Heart right ventricle (tissue), 16 donors: Measurements from ENCODE around the gene ENGASE. TPM values are rescaled to one million over a fixed set of nuclear protein-coding genes. Genes with fewer than 3 reads are reported as not detected.
A peak's percentile ranks its signal among the peaks of the same experiment; 100 is the strongest.

Experiments used
- ATAC-seq, 8 donors: fragments of 200-7000 bp; cut with Tn5 transposase; one replicate each; pipeline ENCODE4 v1.9.1; 2020; ENCODE audit warnings: mild to moderate bottlenecking in 8 of 8, moderate library complexity in 8 of 8, moderate number of reproducible peaks in 1 of 8
- DNase-seq, 2 donors: peaks; one replicate each; pipeline ENCODE4 v3.0.0-alpha.2; 2020
- H3K27ac ChIP-seq, 10 donors: fragments of 200-600 bp; sonication (generic) in 2 of 10; one replicate each; pipeline versions ENCODE4 v1.5.0 to v1.8.0; 2020 to 2022; ENCODE audit warnings: mild to moderate bottlenecking in 3 of 10
- H3K27me3 ChIP-seq, 7 donors: fragments of 200-600 bp; one replicate each; pipeline ENCODE4 v1.8.0; 2021 to 2022; ENCODE audit warnings: mild to moderate bottlenecking in 2 of 7
- H3K36me3 ChIP-seq, 9 donors: fragments of 200-600 bp; sonication (generic) in 1 of 9; one replicate each; pipeline versions ENCODE4 v1.5.0 to v1.8.0; 2020 to 2022; ENCODE audit warnings: mild to moderate bottlenecking in 2 of 9
- H3K4me1 ChIP-seq, 9 donors: fragments of 200-600 bp; sonication (generic) in 1 of 9; one replicate each; pipeline versions ENCODE4 v1.5.0 to v1.8.0; 2020 to 2022; ENCODE audit warnings: mild to moderate bottlenecking in 4 of 9
- H3K4me3 ChIP-seq, 10 donors: fragments of 200-600 bp; sonication (generic) in 2 of 10; one replicate each; pipeline versions ENCODE4 v1.5.0 to v1.8.0; 2020 to 2022; ENCODE audit warnings: mild to moderate bottlenecking in 7 of 10, moderate library complexity in 2 of 10
- H3K9me3 ChIP-seq, 11 donors: fragments of 200-600 bp in 10 of 11; sonication (generic) in 2 of 11; one replicate each; pipeline versions ENCODE4 v1.5.0 to v1.8.0; 2013 to 2022; ENCODE audit warnings: mild to moderate bottlenecking in 2 of 11, control low read depth in 1 of 11, moderate library complexity in 1 of 11
- CTCF ChIP-seq, 9 donors: fragments of 200-600 bp; sonication (generic) in 2 of 9; IDR thresholded peaks; one replicate each; pipeline versions ENCODE4 v1.5.0 to v1.8.0; 2021 to 2022; ENCODE audit warnings: antibody characterized with exemption in 9 of 9, mild to moderate bottlenecking in 5 of 9, moderate library complexity in 1 of 9
- WGBS, 2 donors: extraction: QIAGEN DNeasy Blood & Tissue Kit; methylation state at CpG; one replicate each; pipeline ENCODE4 v1.1.7; 2013; ENCODE audit warnings: inconsistent platforms in 1 of 2; 5-methylcytosine and 5-hydroxymethylcytosine counted together
- intact Hi-C, 10 donors: fragments of 100-400 bp; cut with DNase I; formaldehyde crosslinking; loops; one replicate each; pipeline versions ENCODE4 v1.11.1 to v1.14.2; 2022
- polyA plus RNA-seq, 2 donors: library from polyadenylated mRNA; stranded (reverse); fragments of 200-250 nt; gene quantifications; one replicate each; pipeline ENCODE4 v1.2.3, GENCODE V29; 2013
- total RNA-seq, 10 donors: library from RNA; stranded (reverse); fragmentation: NEBNext Ultra II Directional in 3 of 10; extraction: Animal tissue kit (Norgen Biotek cat#: 25700) in 3 of 10; gene quantifications; one replicate each; pipeline versions ENCODE4 v1.2.1 to v1.2.4, GENCODE V29; 2021 to 2023
- donor health status: Arrhythmogenic right ventricular cardiomyopathy.
- donor health status: ischemic (EF 13 %, LVEDD 7.1; RV severe dilation, severe dysfunction).
- donor health status: healthy with polysubstance abuse.
- donor health status: DM: no; HTN: yes; CAD: no.
- donor health status: DM: no; HTN: no; CAD: no.
- donor health status: ischemic (EF 25% LVEDD 6.9; RV normal size, moderate dysfunction).
- donor health status: ischemic (EF 25% LVEDD 5.7; RV mildly dilated, moderate dysfunction).
- donor health status: healthy.
- donor health status: DM: yes; HTN: yes; CAD: no.
- donor health status: Ischemic cardiomyopathy.
- donor health status: ischemic (EF 35%, LVEDD 5.7; RV mildly dilated, moderate dysfunction).
- donor health status: nonischemic (EF 11% LVEDD 7.7; RV severe dilation, severe dysfunction).
- donor health status: DM: yes; HTN: yes; CAD: no.
- donor health status: PGD.
- donor health status: ischemic (EF 29% LVEDD 5.4; RV normal size, mild dysfunction).
- donor health status: nonischemic (EF 23%, LVEDD 6.1; RV moderate dilation, normal function).

ENGASE gene
- total and polyA plus RNA-seq, 12 donors = 9.7 to 54.1 (median 26.6) TPM

GRCh38 chr17:79085921-79086551 is 11.4 kb downstream of the ENGASE start:
- peak in 1 of 2 donors; percentile 9 for DNase-seq
- no peak for TF ChIP-seq CTCF (IDR thresholded peaks at IDR 0.05)
- ATAC-seq = no peak

GRCh38 chr17:79086609-79087427 is 12.2 kb downstream of the ENGASE start:
- Histone ChIP-seq H3K9me3 (no peaks in the 10 kb centered on the region), H3K4me3 (no peak overlapping the region), H3K27me3 (peaks cover 0 to 14% (median 5%) of the 10 kb centered on the region in 7 donors), H3K27ac (no peak overlapping the region), H3K4me1 (peaks cover 0 to 34% (median 15%) of the 10 kb centered on the region in 9 donors), H3K36me3 (peaks cover 4 to 66% (median 27%) of the 10 kb centered on the region in 9 donors)
- intact Hi-C loops = loop anchor here (1.0 to 10.0 kb wide), 9 partner anchors 52 to 628 kb away; no protein-coding TSS in a partner anchor
- no peak for TF ChIP-seq CTCF (IDR thresholded peaks at IDR 0.05)
- WGBS, 2 donors = 84 to 85% methylated on average over 33 of the region's 33 CpGs
- ATAC-seq = no peak
- peak in 1 of 2 donors; percentile 10 for DNase-seq

More at GRCh38 chr17:79085921-79086551, 11.4 kb downstream of the ENGASE start:
- Histone ChIP-seq H3K36me3 (peaks cover 4 to 72% (median 27%) of the 10 kb centered on the region in 9 donors), H3K4me1 (peaks cover 0 to 35% (median 15%) of the 10 kb centered on the region in 9 donors), H3K9me3 (no peaks in the 10 kb centered on the region), H3K27ac (no peak overlapping the region), H3K27me3 (peaks cover 0 to 9% (median 0%) of the 10 kb centered on the region in 7 donors), H3K4me3 (no peak overlapping the region)
- 94 to 95% methylated on average over 28 of the region's 28 CpGs for WGBS, 2 donors
- intact Hi-C loops = loop anchor here in 6 of 10 donors (2.0 to 10.0 kb wide), 7 partner anchors 51 to 629 kb away; no protein-coding TSS in a partner anchor

GRCh38 chr17:79087428-79088143 is 13.0 kb downstream of the ENGASE start:
- intact Hi-C loops = loop anchor here (1.0 to 10.0 kb wide), 9 partner anchors 53 to 627 kb away; no protein-coding TSS in a partner anchor

More at GRCh38 chr17:79087428-79088143, 13.0 kb downstream of the ENGASE start:
- H3K36me3 ChIP-seq = peaks cover 4 to 59% (median 27%) of the 10 kb centered on the region in 9 donors
- no peaks in the 10 kb centered on the region for H3K9me3 ChIP-seq
- H3K27ac ChIP-seq = no peak overlapping the region
- 47 to 50% methylated on average over 12 of the region's 12 CpGs for WGBS, 2 donors
- H3K4me1 ChIP-seq = peaks cover 0 to 26% (median 10%) of the 10 kb centered on the region in 9 donors
- DNase-seq (peak; percentile 57 to 77), ATAC-seq (peak; percentile 41 to 74 (median 70))
- H3K4me3 ChIP-seq = no peak overlapping the region
- peaks cover 0 to 21% (median 8%) of the 10 kb centered on the region in 7 donors for H3K27me3 ChIP-seq
- TF ChIP-seq CTCF (IDR thresholded peaks at IDR 0.05) = peak; percentile 89 to 96 (median 92)
